ENCODE measurements around the gene ITPR1.
"Not testable (repeated sequence)": the region's sequence is repeated elsewhere in the genome, so short reads cannot be mapped to it uniquely, and the experiment has no call there.

The ITPR1 gene

DNA sequence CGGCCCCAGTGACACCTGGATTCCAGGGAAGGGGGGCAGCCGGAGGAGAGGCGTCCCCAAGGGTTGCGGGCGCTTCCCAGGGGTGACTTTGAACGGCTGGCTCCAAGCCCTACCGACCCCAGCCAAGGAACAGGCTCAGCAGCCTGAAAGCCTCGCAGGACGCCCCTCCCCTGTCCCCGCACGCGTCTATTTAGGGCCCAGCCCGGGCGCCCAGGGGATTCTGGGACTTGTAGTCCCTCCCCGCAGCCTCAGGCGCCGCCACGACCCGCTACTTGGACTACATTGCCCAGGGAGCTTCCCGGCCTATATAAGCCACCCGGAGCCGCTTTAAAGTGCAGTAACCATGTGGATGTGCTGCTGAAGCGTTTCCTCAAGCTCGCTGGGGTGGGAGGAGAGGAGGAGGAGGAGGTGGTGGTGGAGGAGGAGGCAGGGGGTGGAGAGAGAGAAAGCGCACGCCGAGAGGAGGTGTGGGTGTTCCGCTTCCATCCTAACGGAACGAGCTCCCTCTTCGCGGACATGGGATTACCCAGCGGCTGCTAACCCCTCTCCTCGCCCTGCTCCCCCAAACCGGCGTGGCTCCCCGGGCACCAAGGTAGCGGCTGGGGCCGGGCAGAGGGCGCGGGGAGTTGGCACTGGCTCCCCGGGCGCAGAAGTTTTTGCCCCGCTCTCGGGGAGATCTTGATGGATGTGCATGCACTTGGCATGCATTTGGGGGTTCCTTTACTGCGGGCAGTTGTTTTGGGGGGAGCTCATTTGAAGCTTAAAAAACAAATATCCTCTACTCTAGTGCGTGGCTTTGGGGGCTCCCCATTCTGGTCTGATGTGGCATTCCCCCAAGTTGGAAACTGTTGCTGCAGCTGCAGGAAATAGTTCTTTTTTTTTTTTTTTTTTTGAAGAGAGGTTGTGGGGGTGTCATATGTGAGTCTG lies at the start of gene ITPR1:
ITPR1 (plus strand) TSS at position 335 of the 927 bp plus-strand sequence. CDS start 23,144 bp downstream, outside the sequence.
- DNase-seq = peak; percentile 98

DNA sequence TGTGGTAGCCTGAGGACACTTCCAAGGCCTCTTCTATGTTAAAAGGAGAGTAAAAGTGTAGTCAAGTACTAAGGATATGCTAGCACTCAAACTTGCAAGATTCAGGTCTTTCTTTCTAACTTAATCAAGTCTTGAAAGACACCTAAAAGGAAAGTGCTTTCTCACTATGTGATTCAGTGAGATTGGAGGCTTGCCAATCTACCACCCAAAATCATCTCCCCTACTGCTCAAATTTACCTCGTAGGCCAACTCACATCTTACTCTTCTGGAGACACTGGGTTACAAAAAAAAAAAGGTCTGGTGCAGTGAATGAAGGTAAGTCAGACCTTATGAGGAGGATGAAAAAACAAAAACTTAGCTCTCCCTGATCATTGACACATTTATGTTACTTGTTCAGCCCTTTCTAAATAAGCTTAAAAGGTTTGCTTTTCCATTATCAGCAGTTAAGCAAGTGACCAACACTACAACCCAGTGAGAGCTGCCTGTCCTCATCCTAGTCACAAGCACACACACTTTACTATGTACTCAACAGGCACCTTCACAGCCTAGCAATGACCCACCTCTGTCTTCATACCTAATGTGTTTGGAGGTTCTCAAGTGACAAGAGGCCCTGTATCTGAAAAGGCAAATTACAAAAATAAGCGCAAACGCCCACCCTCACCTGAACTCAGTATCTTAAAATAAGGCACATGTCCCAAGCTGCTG lies 45.7 kb upstream of the ITPR1 start:
- no peak for DNase-seq

- DNase-seq = no peak
Observed at GRCh38 chr3:4448187-4448586, 45.0 kb upstream of the ITPR1 start.

DNA sequence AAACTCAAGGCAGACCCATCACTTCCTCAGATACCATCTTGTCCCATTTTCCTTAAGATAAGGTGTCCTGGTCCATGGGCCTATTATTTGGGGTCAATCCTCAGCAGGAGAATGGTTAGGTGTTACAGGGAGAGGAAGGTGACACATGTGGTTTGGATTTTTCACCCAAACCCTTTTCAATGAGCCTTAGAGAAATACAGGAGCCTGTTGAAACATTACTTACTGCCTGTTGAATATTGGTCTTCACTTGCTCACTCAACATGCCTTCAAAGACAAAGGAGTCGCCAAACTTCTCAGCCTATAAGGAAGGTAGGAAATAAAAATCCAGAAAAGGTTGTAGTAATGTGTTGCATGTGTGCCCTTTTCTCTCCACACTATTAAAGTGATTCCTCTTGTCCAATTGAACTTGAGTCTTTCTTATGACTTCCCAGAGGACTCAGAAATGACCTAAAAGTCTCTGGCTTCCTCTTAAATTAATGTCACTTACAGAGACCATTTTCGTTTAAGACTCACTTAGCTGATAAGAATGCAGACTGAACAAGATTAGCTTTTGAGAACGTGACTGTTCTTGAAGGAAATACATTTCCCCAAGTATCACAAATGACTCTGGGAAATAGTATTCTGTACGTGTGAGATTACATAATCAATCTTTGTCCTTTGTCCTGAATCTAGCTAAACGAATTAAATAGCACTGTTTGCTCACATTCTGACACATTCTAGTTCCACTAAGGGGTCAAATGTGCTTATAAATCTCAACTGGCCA lies 43.9 kb upstream of the ITPR1 start:
- no peak for DNase-seq

DNA sequence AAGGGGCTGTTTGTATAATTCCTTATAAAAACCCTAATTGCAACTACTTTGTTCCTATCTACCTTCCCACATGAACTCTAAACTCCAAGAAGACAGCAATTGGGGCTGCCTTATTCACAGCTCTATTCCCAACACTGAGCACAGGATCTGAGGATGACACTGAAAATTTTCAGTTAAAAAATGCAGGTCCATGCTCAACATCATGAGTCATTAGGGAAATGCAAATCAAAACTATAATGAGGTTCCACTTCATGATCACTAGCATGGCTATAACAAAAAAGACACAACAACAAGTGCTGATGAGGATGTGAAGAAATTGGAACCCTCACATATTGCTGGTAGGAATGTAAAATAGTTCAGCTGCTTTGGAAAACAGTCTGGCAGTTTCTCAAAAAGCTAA lies 39.0 kb upstream of the ITPR1 start:
- DNase-seq = no peak

DNA sequence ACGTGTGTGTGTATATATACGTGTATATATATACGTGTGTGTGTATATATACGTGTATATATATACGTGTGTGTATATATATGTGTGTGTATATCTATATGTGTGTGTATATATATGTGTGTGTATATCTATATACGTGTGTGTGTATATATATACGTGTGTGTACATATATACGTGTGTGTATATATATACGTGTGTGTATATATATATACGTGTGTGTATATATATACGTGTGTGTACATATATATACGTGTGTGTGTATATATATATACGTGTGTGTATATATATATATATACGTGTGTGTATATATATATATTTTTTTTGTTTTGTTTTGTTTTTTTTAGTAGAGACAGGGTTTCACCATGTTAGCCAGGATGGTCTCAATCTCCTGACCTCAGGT lies 36.4 kb upstream of the ITPR1 start:
- not testable (repeated sequence) for DNase-seq

DNA sequence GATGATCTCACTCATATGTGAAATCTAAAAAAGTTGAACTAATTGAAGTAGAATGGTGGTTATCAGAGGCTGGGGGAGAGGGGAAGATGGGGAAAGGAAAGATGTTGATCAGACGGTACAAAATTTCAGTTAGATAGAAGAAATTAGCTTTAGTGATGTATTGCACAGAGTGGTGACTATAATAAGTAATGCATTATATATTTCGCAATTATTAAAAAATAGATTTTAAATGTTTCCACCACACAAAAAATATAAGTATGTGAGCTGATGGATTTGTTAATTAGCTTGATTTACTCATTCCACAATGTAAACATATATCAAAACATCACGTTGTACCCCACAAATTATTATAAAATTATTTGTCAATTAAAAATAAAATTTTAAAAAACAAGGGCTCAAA lies 34.2 kb upstream of the ITPR1 start:
- DNase-seq = no peak

DNA sequence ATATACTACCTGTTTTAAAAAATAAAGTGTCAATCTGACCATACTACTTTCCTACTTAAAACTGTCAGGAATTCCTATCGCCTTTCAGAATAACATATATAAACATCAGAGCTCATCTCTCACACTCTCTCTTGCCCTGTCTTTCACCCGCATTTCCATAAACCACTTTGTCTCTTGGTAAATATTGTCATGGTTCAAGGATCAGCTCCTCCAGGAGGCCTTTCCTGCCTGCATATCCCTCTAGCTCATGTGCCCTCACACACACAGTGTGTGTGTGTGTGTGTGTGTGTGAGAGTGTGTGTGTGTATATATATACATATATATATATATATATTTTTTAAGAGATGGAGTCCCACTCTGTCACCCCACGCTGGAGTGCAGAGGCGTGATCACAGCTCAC lies 32.8 kb upstream of the ITPR1 start:
- no peak for DNase-seq

GRCh38 chr3:4461468-4462090 lies 31.6 kb upstream of the ITPR1 start:
- DNase-seq = no peak

GRCh38 chr3:4462369-4463040 lies 30.6 kb upstream of the ITPR1 start:
- no peak for DNase-seq

DNA sequence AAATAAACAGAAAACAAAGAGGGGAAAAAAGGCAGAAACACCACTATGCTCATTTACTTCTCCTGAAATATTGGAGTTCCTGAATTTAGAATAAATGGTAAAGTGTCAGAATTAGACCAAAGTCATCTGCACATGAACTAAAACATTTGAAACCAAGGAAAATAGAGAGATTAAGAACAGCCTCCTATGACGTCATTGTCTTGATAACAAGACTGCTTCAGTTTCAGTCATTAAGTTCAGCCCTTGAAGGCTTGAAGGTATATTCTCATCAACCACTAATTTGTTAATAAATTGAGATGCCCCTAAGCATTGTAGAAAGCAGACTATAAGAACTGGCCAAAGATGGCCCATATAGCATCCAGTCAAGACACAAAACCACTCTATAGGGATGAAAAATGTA lies 28.6 kb upstream of the ITPR1 start:
- DNase-seq = no peak

- DNase-seq = peak; percentile 92
Observed at GRCh38 chr3:4466741-4467521, 26.2 kb upstream of the ITPR1 start, which contains the start of gene SUMF1. Gene SUMF1, minus strand, starts transcription at chr3:4467269. Its CDS starts 24 bp downstream, at chr3:4467245.

- no peak for DNase-seq
Observed at GRCh38 chr3:4467522-4467867, 25.7 kb upstream of the ITPR1 start.

- no peak for DNase-seq
Observed at GRCh38 chr3:4471907-4472306, 21.2 kb upstream of the ITPR1 start.

- DNase-seq = no peak
Observed at GRCh38 chr3:4472312-4472711, 20.8 kb upstream of the ITPR1 start.

DNA sequence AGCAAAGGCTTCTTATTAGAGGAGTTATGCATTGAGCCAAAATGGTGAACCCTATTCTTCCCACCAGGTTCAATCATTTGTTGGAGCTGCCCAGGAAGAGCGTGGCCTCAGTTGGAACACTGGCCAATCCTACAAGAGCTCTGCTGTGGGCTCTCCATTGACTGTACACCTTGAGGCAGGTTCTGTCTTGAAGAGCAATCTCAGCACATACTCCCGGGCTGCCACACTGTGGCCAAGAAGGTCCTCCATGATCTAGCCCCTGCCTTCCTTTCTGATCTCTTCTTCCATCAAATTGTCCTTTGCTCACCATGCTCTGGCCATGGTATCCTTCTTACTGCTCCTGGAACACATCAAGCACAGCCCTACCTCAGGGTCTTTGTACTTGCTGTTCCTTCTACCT lies 20.4 kb upstream of the ITPR1 start:
- DNase-seq = no peak

- no peak for DNase-seq
Observed at GRCh38 chr3:4474683-4475490, 18.3 kb upstream of the ITPR1 start.

GRCh38 chr3:4475804-4476203 lies 17.3 kb upstream of the ITPR1 start:
- no peak for DNase-seq

GRCh38 chr3:4476496-4476895 lies 16.7 kb upstream of the ITPR1 start:
- DNase-seq = no peak

- no peak for DNase-seq
Observed at GRCh38 chr3:4478261-4478660, 14.9 kb upstream of the ITPR1 start.

DNA sequence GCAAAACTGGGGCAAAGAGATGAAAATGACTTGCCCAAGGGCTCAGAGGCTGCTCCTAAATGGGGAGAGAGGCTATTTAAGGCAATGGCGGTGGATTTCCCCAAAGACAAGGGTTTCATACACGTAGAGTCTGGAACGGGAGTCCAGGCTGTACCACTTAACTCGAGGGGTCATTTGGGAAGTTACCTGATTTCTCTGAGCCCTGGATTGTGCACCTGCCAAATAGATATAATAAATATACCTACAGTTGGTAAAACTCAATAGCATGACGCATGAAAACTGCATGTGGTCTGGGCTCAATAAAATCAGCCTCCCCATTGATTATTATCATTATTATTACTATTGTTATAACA lies 1.3 kb upstream of the ITPR1 start:
- DNase-seq = no peak
